ENCODE results near the gene COL23A1.

The COL23A1 gene

GRCh38 chr5:178483620-178484019, 106.6 kb downstream of the COL23A1 start:
- peaks cover 27% of the 10 kb centered on the region for H3K4me1 Mint-ChIP-seq
- no peak for TF ChIP-seq CTCF (IDR thresholded peaks at IDR 0.05; ENCODE audit: unreplicated experiment in 3 of 3)
- peaks cover 3% of the 10 kb centered on the region for H3K27me3 Mint-ChIP-seq (ENCODE audit: low read depth)
- no peak overlapping the region for H3K4me3 Mint-ChIP-seq
- peak overlapping the region; percentile 63 to 76 (median 69) for H3K27ac Mint-ChIP-seq
- H3K36me3 Mint-ChIP-seq (ENCODE audit: low read depth) = no peaks in the 10 kb centered on the region
- peaks cover 5% of the 10 kb centered on the region for H3K9me3 Mint-ChIP-seq

DNA sequence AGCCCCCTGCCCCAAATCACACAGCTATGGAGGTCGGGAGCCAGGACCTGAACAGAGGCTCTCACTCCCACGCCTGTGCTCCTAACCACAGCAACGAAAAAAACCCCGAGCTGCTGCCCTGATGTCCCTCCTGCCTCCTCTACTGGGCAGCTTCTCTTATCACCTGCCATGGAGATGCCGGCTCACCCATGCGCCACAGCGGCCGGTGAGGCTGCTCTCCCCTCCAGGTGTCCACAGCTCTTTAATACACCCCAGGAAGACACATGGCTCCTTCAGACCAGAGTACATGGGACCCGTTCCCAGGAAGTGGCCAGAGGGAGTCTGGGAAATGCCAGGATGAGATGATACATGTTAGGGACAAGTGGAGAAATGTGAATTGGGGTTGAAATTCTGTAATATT, 110.9 kb downstream of the COL23A1 start:
- H3K27me3 Mint-ChIP-seq (ENCODE audit: low read depth) = no peaks in the 10 kb centered on the region
- peak overlapping the region in 2 of 3 experiments; percentile 1 to 4 for H3K27ac Mint-ChIP-seq
- peaks cover 4% of the 10 kb centered on the region for H3K36me3 Mint-ChIP-seq (ENCODE audit: low read depth)
- H3K4me3 Mint-ChIP-seq = no peak overlapping the region
- H3K4me1 Mint-ChIP-seq = peaks cover 24% of the 10 kb centered on the region
- peaks cover 11% of the 10 kb centered on the region for H3K9me3 Mint-ChIP-seq
- TF ChIP-seq CTCF (IDR thresholded peaks at IDR 0.05; ENCODE audit: unreplicated experiment in 3 of 3) = no peak

- Mint-ChIP-seq H3K27ac (no peak overlapping the region), H3K9me3 (peaks cover 11% of the 10 kb centered on the region), H3K4me3 (no peak overlapping the region), H3K36me3 (ENCODE audit: low read depth) (peaks cover 4% of the 10 kb centered on the region), H3K4me1 (peaks cover 28% of the 10 kb centered on the region), H3K27me3 (ENCODE audit: low read depth) (no peaks in the 10 kb centered on the region)
- no peak for TF ChIP-seq CTCF (IDR thresholded peaks at IDR 0.05; ENCODE audit: unreplicated experiment in 3 of 3)
Observed at GRCh38 chr5:178478370-178478769, 111.8 kb downstream of the COL23A1 start.

- H3K4me1 Mint-ChIP-seq = peaks cover 25% of the 10 kb centered on the region
- no peak overlapping the region for H3K4me3 Mint-ChIP-seq
- peaks cover 11% of the 10 kb centered on the region for H3K9me3 Mint-ChIP-seq
- peaks cover 4% of the 10 kb centered on the region for H3K36me3 Mint-ChIP-seq (ENCODE audit: low read depth)
- no peaks in the 10 kb centered on the region for H3K27me3 Mint-ChIP-seq (ENCODE audit: low read depth)
- TF ChIP-seq CTCF (IDR thresholded peaks at IDR 0.05; ENCODE audit: unreplicated experiment in 3 of 3) = no peak
- H3K27ac Mint-ChIP-seq = peak overlapping the region in 2 of 3 experiments; percentile 12 to 44
Observed at GRCh38 chr5:178477802-178478201, 112.4 kb downstream of the COL23A1 start.

- Mint-ChIP-seq H3K27me3 (ENCODE audit: low read depth) (no peaks in the 10 kb centered on the region), H3K4me1 (peaks cover 25% of the 10 kb centered on the region), H3K4me3 (no peak overlapping the region), H3K36me3 (ENCODE audit: low read depth) (peaks cover 4% of the 10 kb centered on the region), H3K9me3 (peaks cover 11% of the 10 kb centered on the region), H3K27ac (peak overlapping the region; percentile 12 to 67 (median 47))
- no peak for TF ChIP-seq CTCF (IDR thresholded peaks at IDR 0.05; ENCODE audit: unreplicated experiment in 3 of 3)
Observed at GRCh38 chr5:178476972-178477754, 113.0 kb downstream of the COL23A1 start.

- peaks cover 4% of the 10 kb centered on the region for H3K36me3 Mint-ChIP-seq (ENCODE audit: low read depth)
- peaks cover 25% of the 10 kb centered on the region for H3K4me1 Mint-ChIP-seq
Observed at GRCh38 chr5:178476531-178476930, 113.7 kb downstream of the COL23A1 start.

More at GRCh38 chr5:178476531-178476930, 113.7 kb downstream of the COL23A1 start:
- H3K27me3 Mint-ChIP-seq (ENCODE audit: low read depth) = no peaks in the 10 kb centered on the region
- no peak for TF ChIP-seq CTCF (IDR thresholded peaks at IDR 0.05; ENCODE audit: unreplicated experiment in 3 of 3)
- H3K9me3 Mint-ChIP-seq = peaks cover 11% of the 10 kb centered on the region
- H3K4me3 Mint-ChIP-seq = no peak overlapping the region
- peak overlapping the region; percentile 12 to 67 (median 47) for H3K27ac Mint-ChIP-seq

Data from nephron (organoid).